H9 (cell line): ENCODE data around the gene CAMK1. TPM values are rescaled to one million over a fixed set of nuclear protein-coding genes. Genes with fewer than 3 reads are reported as not detected.

ENCODE experiments used
- DNase-seq: peaks from one replicate; pipeline ENCODE4 v3.0.0-alpha.2; 2017
- H2AFZ ChIP-seq: one replicate; pipeline ENCODE4 v1.6.1; 2013; ENCODE audit warnings: mild to moderate bottlenecking, low read length, control low read depth, moderate library complexity
- H2AK5ac ChIP-seq: 2 replicates; pipeline ENCODE4 v1.6.1; 2013; ENCODE audit warnings: low read length, control low read depth, mixed read lengths; ENCODE audit not compliant: insufficient read length
- H2BK120ac ChIP-seq: one replicate; pipeline ENCODE4 v1.6.1; 2013; ENCODE audit warnings: low read depth, mild to moderate bottlenecking, low read length, control low read depth, inconsistent platforms; ENCODE audit not compliant: poor library complexity, severe bottlenecking
- H2BK12ac ChIP-seq: 2 replicates; pipeline ENCODE4 v1.6.1; 2013; ENCODE audit warnings: low read length, control low read depth, mixed read lengths, low read depth; ENCODE audit not compliant: insufficient read length
- H2BK15ac ChIP-seq: 2 replicates; pipeline ENCODE4 v1.6.1; 2013; ENCODE audit warnings: low read depth, low read length, control low read depth
- H2BK20ac ChIP-seq: one replicate; pipeline ENCODE4 v1.6.1; 2013; ENCODE audit warnings: low read depth, mild to moderate bottlenecking, low read length, control low read depth, inconsistent platforms; ENCODE audit not compliant: poor library complexity, severe bottlenecking
- H2BK5ac ChIP-seq: 2 replicates; pipeline ENCODE4 v1.6.1; 2013; ENCODE audit warnings: low read length, control low read depth, mixed read lengths; ENCODE audit not compliant: insufficient read length
- H3K14ac ChIP-seq: 2 replicates; pipeline ENCODE4 v1.6.1; 2013; ENCODE audit warnings: low read length, control low read depth; ENCODE audit not compliant: insufficient read depth
- H3K18ac ChIP-seq: 2 replicates; pipeline ENCODE4 v1.6.1; 2013; ENCODE audit warnings: low read depth, mild to moderate bottlenecking, mixed read lengths, low read length, control low read depth; ENCODE audit not compliant: insufficient read length
- H3K23ac ChIP-seq: 2 replicates; pipeline ENCODE4 v1.6.1; 2013; ENCODE audit warnings: low read length, control low read depth, mixed read lengths, low read depth; ENCODE audit not compliant: insufficient read length
- H3K23me2 ChIP-seq: 2 replicates; pipeline ENCODE4 v1.6.1; 2013; ENCODE audit warnings: low read depth, mild to moderate bottlenecking, mixed read lengths, low read length, control low read depth; ENCODE audit not compliant: insufficient read length, poor library complexity, severe bottlenecking
- H3K27ac ChIP-seq: 2 replicates; pipeline ENCODE4 v1.5.1; 2013; ENCODE audit warnings: low read length, control low read depth, mixed read lengths, low read depth; ENCODE audit not compliant: insufficient read length
- H3K27me3 ChIP-seq: 2 replicates; pipeline ENCODE4 v1.6.1; 2013; ENCODE audit warnings: low read length, control low read depth, inconsistent platforms; ENCODE audit not compliant: insufficient read depth
- H3K4ac ChIP-seq: 2 replicates; pipeline ENCODE4 v1.6.1; 2013; ENCODE audit warnings: low read depth, mild to moderate bottlenecking, control low read depth, inconsistent platforms, low read length, moderate library complexity
- H3K4me1 ChIP-seq: 2 replicates; pipeline ENCODE4 v1.6.1; 2013; ENCODE audit warnings: low read length, control low read depth, inconsistent platforms; ENCODE audit not compliant: insufficient read depth
- H3K4me2 ChIP-seq: 2 replicates; pipeline ENCODE4 v1.6.1; 2013; ENCODE audit warnings: low read length, control low read depth, mixed read lengths; ENCODE audit not compliant: insufficient read length, insufficient read depth
- H3K56ac ChIP-seq: 2 replicates; pipeline ENCODE4 v1.6.1; 2013; ENCODE audit warnings: low read depth, mild to moderate bottlenecking, mixed read lengths, low read length, control low read depth; ENCODE audit not compliant: insufficient read length
- H3K79me1 ChIP-seq: 2 replicates; pipeline ENCODE4 v1.6.1; 2013; ENCODE audit warnings: low read depth, mild to moderate bottlenecking, moderate library complexity, low read length, control low read depth, inconsistent platforms; ENCODE audit not compliant: insufficient read depth, poor library complexity, severe bottlenecking
- H3K79me2 ChIP-seq: 2 replicates; pipeline ENCODE4 v1.6.1; 2013; ENCODE audit warnings: low read length, control low read depth, inconsistent platforms; ENCODE audit not compliant: insufficient read depth
- H3K9ac ChIP-seq: 2 replicates; pipeline ENCODE4 v1.6.1; 2013; ENCODE audit warnings: low read length, control low read depth, mixed read lengths; ENCODE audit not compliant: insufficient read length; ENCODE audit errors: extremely low read depth
- H3K9me3 ChIP-seq: one replicate; pipeline ENCODE4 v1.6.1; 2013; ENCODE audit warnings: low read depth, low read length, inconsistent platforms; ENCODE audit not compliant: control insufficient read depth
- H3T11ph ChIP-seq: one replicate; pipeline ENCODE4 v1.6.1; 2013; ENCODE audit warnings: mild to moderate bottlenecking, low read length, control low read depth, inconsistent platforms
- H4K20me1 ChIP-seq: one replicate; pipeline ENCODE4 v1.6.1; 2013; ENCODE audit not compliant: control insufficient read depth, insufficient read length, insufficient read depth
- H4K5ac ChIP-seq: 2 replicates; pipeline ENCODE4 v1.6.1; 2013; ENCODE audit warnings: low read depth, mild to moderate bottlenecking, mixed read lengths, low read length, control low read depth; ENCODE audit not compliant: insufficient read length
- H4K8ac ChIP-seq: replicated peaks from 2 replicates; pipeline ENCODE4 v1.6.1; 2013; ENCODE audit warnings: low read length, control low read depth, mixed read lengths, low read depth; ENCODE audit not compliant: insufficient read length
- H4K91ac ChIP-seq: 2 replicates; pipeline ENCODE4 v1.6.1; 2013; ENCODE audit warnings: low read depth, mild to moderate bottlenecking, moderate library complexity, mixed read lengths, low read length, control low read depth; ENCODE audit not compliant: insufficient read length
- H3K27ac Mint-ChIP-seq, 3 experiments: 2 replicates in 2 of 3; 3 replicates in 1 of 3; pipeline ENCODE4 v1.8.0; 2020 to 2021; ENCODE audit warnings: mixed read lengths in 3 of 3, mild to moderate bottlenecking in 1 of 3, moderate library complexity in 1 of 3
- H3K27me3 Mint-ChIP-seq: 2 replicates; pipeline ENCODE4 v1.8.0; 2021; ENCODE audit warnings: low read depth, mild to moderate bottlenecking, moderate library complexity, mixed read lengths
- H3K36me3 Mint-ChIP-seq, 3 experiments: 2 replicates in 2 of 3; 3 replicates in 1 of 3; pipeline ENCODE4 v1.8.0; 2020 to 2021; ENCODE audit warnings: low read depth in 3 of 3, mixed read lengths in 3 of 3; ENCODE audit not compliant: insufficient read depth in 1 of 3
- H3K4me1 Mint-ChIP-seq, 2 experiments: 2 replicates each; pipeline ENCODE4 v1.8.0; 2020; ENCODE audit warnings: mixed read lengths in 2 of 2
- H3K4me3 Mint-ChIP-seq, 2 experiments: 2 replicates in 1 of 2; 3 replicates in 1 of 2; pipeline ENCODE4 v1.8.0; 2020 to 2021; ENCODE audit warnings: mild to moderate bottlenecking in 2 of 2, mixed read lengths in 2 of 2, moderate library complexity in 1 of 2
- H3K9me3 Mint-ChIP-seq, 2 experiments: 2 replicates in 1 of 2; 3 replicates in 1 of 2; pipeline ENCODE4 v1.8.0; 2020; ENCODE audit warnings: mild to moderate bottlenecking in 2 of 2, mixed read lengths in 2 of 2, moderate library complexity in 1 of 2
- CTCF ChIP-seq: fragments of 200-600 bp; sonication (generic); conservative IDR thresholded peaks from 3 replicates; pipeline ENCODE4 v1.8.0; 2021; ENCODE audit warnings: antibody characterized with exemption, mild to moderate bottlenecking
- WGBS: extraction: QIAGEN DNeasy Blood & Tissue Kit; methylation state at CpG from one replicate; pipeline ENCODE4 v1.1.7; 2013; ENCODE audit warnings: missing lambda C conversion rate, low lambda C conversion rate, mixed read lengths; ENCODE audit not compliant: insufficient read length; ENCODE audit errors: extremely low coverage; 5-methylcytosine and 5-hydroxymethylcytosine counted together
- total RNA-seq: library from RNA; stranded (reverse); gene quantifications from 2 replicates; pipeline ENCODE4 v1.2.1, GENCODE V29; 2021

The CAMK1 gene
- total RNA-seq, 1 experiment from 2014 or later = 9.2 TPM

GRCh38 chr3:9710174-9710739 is 59.5 kb downstream of the CAMK1 start:
- Histone ChIP-seq H4K5ac (no peak overlapping the region), H2BK12ac (no peak overlapping the region), H3K4ac (no peak overlapping the region), H4K8ac (no peak overlapping the region), H2AFZ (no peak overlapping the region), H3K18ac (no peak overlapping the region), H3K9me3 (no peaks in the 10 kb centered on the region), H2BK15ac (no peak overlapping the region), H3K14ac (no peak overlapping the region), H3K79me2 (no peaks in the 10 kb centered on the region), H2BK20ac (no peak overlapping the region), H4K91ac (no peak overlapping the region), H2BK120ac (no peak overlapping the region), H3K79me1 (no peaks in the 10 kb centered on the region), H3K56ac (no peak overlapping the region), H4K20me1 (no peaks in the 10 kb centered on the region), H3K23ac (no peak overlapping the region), H3K9ac (no peak overlapping the region), H3K27me3 (no peaks in the 10 kb centered on the region), H2AK5ac (no peak overlapping the region), H2BK5ac (no peak overlapping the region), H3T11ph (no peak overlapping the region), H3K23me2 (no peaks in the 10 kb centered on the region), H3K27ac (no peak overlapping the region), H3K4me2 (no peak overlapping the region), H3K4me1 (no peaks in the 10 kb centered on the region; the same call in 1 of the 2 replicates)
- Mint-ChIP-seq H3K4me1 (peaks cover 6 to 18% of the 10 kb centered on the region in 2 experiments), H3K4me3 (no peak overlapping the region), H3K27ac (no peak overlapping the region), H3K9me3 (no peaks in the 10 kb centered on the region), H3K36me3 (no peaks in the 10 kb centered on the region), H3K27me3 (peaks cover 10% of the 10 kb centered on the region)
- no peak for DNase-seq
- TF ChIP-seq CTCF = no peak
- no CpG with 5 or more reads among the region's 3 CpGs for WGBS

Other genes starting within 250 kb of the CAMK1 start
- gene LHFPL4, start 216.1 kb downstream of the CAMK1 start, total RNA-seq = 16.3 and 19.2 TPM in 2 replicates
- gene MTMR14, start 120.4 kb downstream of the CAMK1 start, total RNA-seq = 50.6 and 54.2 TPM in 2 replicates
- 3.5 and 3.8 TPM in 2 replicates for gene CPNE9, start 66.1 kb downstream of the CAMK1 start, total RNA-seq
- gene BRPF1, start 38.2 kb downstream of the CAMK1 start, total RNA-seq = 38.4 and 38.6 TPM in 2 replicates
- gene OGG1, start 20.0 kb downstream of the CAMK1 start, total RNA-seq = 43.4 and 44.1 TPM in 2 replicates
- 49.8 and 51.3 TPM in 2 replicates for gene TADA3, start 22.5 kb upstream of the CAMK1 start, total RNA-seq
- 161 and 164 TPM in 2 replicates for gene ARPC4, start 23.1 kb upstream of the CAMK1 start, total RNA-seq
- 10.3 and 14.4 TPM in 2 replicates for gene TTLL3, start 40.3 kb upstream of the CAMK1 start, total RNA-seq
- gene RPUSD3, start 74.1 kb upstream of the CAMK1 start, total RNA-seq = 59.5 TPM in 2 replicates
- not detected in 2 replicates for gene CIDEC, start 110.3 kb upstream of the CAMK1 start, total RNA-seq
- 33.5 and 34.0 TPM in 2 replicates for gene JAGN1, start 120.7 kb upstream of the CAMK1 start, total RNA-seq
- 2.0 and 2.1 TPM in 2 replicates for gene IL17RE, start 132.9 kb upstream of the CAMK1 start, total RNA-seq
- 6.8 and 9.1 TPM in 2 replicates for gene IL17RC, start 147.2 kb upstream of the CAMK1 start, total RNA-seq
- gene CRELD1, start 163.9 kb upstream of the CAMK1 start, total RNA-seq = 15.5 and 17.2 TPM in 2 replicates
- gene PRRT3, start 182.5 kb upstream of the CAMK1 start, total RNA-seq = 18.8 and 19.5 TPM in 2 replicates
- 39.3 and 45.6 TPM in 2 replicates for gene EMC3, start 216.9 kb upstream of the CAMK1 start, total RNA-seq